ENCODE data around the gene ECI2.

GRCh38 chr6:4084444-4085331 is 50.7 kb downstream of the ECI2 start:
- TF ChIP-seq POLR2A (IDR thresholded peaks at IDR 0.05; ENCODE audit: low read depth, low read length) (no peak), TAF1 (IDR thresholded peaks at IDR 0.05; ENCODE audit: borderline replicate concordance, low read depth, low read length) (no peak)

Measured in GM12892 (cell line).